DMS53 treated with DMSO at 0.1 percent for 48 hours (cell line): Measurements from ENCODE around the gene PDE9A.
"Not testable (repeated sequence)": the region's sequence is repeated elsewhere in the genome, so short reads cannot be mapped to it uniquely, and the experiment has no call there.

Experiments used
- DNase-seq: peaks from one replicate; lab custom pipeline; 2025; ENCODE audit not compliant: unreplicated experiment; lab: John Stamatoyannopoulos, UW

Gene PDE9A

DNA sequence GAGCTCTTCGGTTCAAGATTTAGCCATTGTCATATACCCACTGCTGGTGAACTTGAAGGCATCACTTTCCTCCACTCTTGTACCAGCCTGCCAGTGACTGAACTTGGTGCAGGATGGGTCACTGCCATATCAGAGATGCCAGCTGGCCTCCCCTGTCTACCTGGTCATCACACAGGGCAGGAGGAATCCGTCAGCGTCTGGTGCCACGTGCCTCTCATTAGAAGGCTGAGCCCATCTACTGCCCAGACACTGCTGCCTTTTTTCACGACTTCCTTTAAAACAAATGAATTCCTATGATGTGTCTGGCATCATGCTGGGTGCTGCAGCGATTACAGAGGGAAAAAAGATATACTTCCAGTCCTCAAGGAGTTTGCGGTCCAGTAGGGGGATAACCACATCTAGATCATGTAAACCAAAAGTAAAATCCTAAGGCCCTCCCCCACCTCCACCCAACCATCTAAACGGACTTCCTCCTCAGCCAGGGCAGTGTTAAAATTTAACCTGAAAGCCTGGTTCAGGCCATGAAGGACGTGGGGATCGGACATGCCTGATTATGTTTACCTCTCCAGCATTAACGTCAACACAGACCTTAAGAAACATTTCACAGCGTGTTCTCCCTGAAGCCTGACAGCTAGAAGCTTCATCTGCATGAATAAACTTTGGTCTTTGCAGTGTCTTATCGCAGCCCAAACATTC is 29.2 kb upstream of the PDE9A start:
- DNase-seq, result peak; percentile 28

GRCh38 chr21:42624936-42625335 is 28.5 kb upstream of the PDE9A start:
- no peak for DNase-seq

- no peak for DNase-seq
Measured at GRCh38 chr21:42626171-42626570, 27.2 kb upstream of the PDE9A start.

DNA sequence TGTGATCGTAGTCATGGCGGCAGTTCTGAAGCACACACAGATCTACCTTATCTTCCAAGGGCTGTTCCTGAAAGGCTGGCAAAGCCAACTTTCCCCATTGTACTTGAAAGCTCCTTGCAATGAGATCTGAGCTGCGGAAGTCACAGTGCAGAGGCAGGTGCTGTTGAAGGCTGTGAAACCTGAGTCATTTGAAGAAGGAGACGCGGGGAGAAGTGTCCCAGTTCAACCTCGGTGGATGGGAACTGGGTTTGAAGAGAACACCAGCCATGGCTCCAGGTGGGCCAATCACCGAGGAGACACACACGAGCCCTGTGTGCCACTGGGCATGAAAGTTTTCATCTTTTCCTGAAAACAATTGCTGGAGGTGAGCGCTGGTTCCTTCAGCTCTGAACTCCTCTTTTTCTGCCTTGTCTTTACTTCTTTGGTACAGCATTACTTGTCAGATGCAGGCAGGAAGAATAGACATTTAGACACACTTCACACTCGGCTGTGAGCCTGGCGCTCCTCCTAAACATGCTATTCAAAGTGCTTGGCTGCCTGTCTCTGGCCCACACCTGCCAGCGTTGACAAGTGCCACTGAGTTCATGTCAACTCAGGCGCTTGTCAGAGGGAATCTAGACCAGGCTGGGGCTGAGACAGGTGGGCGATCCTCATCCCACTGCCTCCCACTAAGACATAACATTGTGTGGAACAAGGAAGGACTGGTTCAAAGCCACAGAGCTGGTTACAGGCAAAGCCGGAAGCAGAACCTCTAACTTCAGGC is 25.7 kb upstream of the PDE9A start:
- no peak for DNase-seq

DNA sequence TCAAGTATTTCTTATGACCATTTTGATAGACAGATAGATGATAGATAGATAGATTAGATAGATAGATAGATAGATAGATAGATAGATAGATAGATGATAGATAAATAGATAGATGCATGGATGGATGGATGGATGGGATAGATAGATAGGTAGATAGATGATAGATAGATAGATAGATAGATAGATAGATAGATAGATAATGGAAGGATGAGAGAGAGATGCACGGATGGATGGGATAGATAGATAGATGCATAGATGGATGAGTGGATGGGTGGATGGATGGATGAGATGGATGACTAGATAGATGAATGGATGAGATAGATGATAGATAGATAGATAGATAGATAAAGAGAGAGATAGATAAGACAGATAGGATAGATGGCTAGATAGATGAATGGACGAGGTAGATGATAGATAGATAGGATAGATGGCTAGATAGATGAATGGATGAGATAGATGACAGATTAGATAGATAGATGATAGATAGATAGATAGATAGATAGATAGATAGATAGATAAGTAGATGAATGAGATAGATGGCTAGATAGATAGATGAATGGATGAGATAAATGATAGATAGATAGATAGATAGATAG is 24.9 kb upstream of the PDE9A start:
- DNase-seq, result not testable (repeated sequence)

DNA sequence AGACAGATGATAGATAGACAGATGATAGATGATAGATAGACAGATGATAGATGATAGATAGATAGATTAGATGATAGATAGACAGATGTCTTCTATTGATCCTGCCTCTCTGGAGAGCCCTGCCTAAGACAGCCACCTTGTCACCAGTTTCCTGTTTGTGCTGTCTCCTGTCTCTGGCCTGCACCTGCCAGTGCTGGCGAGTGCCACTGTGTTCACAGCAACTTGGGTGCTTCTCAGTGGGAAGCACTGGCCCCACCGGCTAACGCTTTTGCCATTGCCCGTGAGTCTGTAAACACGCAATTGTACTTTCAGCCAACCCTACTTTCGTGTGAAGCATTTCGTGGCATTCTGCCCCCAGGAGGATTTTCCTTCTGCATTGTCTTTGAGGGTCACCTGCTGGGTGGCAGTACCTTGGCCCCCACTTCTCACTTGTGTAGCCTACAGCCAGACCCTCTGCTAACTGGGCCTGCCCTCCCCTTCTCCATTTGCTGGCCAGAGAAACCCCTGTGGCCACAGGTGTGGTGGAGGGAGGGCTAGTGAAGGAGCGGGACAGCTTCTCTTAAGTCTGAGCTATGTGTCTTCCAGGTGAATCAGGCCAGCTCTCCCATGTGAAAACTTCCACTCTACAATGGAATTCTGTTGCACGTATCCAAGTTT is 23.4 kb upstream of the PDE9A start:
- DNase-seq, result peak; percentile 5

DNA sequence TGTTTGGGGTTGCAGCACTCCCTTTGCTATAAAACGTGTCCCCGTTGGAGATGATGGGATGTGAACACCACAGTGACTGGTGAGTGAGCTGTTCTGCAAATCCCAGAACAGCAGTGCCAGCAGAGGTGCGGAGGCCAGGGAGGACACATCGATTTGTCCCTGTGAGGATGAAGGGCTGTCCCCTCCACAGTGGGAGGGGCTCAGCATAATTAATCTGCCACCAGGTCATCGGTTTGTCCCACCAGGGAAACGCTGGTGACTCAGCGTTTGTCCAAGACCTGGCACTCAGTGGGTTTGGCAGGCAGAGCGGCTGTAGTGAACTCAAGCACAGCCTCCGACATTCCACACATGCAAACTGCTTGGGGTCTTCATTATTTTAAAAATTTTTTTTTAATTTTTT is 22.8 kb upstream of the PDE9A start:
- DNase-seq, result no peak

- no peak for DNase-seq
Measured at GRCh38 chr21:42631142-42631541, 22.3 kb upstream of the PDE9A start.

DNA sequence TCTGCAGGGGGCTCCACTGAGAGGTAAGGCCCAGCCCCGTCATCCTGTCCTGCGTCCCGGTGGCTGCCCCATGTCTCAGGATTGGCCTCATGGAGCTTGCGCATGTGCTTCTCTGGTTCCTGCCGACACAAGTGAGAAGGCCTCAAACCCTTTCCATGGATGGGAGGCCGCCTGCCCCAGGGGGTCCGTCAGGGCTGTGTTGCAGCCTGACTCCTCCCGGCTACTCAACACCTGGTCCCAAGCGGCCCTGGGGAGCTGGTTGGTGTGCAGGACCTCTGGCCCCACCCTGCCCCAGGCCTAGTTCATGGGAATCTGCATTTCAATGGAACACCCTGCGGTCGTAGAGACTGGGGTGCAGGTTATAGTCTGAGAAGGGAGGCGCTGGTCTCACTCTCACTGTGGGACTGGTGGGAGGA is 21.1 kb upstream of the PDE9A start:
- no peak for DNase-seq

DNA sequence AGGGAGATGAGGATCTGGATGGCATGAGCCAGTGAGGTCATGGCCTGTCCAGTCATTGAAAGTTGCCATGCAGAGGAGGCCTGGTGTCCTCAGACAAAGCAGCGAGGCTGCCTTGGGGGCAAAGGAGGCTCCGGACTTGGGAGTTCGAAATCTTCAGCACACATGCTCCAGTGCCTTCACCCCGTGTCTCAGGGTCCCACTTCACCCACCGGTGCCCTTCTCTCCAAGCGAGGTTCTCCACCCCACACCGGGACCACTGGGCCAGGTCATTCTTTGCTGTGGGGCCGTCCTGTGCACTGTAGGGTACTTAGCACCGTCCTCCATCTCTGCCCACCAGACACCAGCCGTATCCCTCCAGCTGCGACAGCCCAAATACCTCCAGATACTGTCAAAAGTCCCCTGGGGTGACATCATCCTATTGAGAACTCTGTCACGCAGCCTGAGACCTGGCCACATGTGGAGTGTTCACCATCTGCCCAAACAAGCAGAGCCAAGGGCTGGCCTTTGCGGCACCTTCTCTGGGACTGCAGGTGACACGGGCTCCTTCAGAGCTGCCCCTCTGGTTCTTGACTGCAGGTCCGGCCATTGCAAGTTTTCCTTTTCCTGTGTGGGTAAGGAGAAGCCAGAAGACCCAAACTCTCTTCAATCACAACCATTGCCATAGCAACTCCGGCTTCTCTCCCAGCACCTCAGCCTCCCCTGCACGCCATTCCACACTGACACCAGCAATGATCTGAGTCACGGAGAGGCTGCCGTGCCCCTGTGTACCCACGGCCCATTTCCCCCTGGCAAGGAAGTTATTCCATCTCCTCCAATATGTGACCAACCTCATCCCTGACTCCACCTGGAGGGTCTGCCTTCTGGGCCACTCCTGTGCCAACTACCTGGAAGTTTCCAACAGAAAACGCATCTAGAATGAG is 20.4 kb upstream of the PDE9A start:
- no peak for DNase-seq

DNA sequence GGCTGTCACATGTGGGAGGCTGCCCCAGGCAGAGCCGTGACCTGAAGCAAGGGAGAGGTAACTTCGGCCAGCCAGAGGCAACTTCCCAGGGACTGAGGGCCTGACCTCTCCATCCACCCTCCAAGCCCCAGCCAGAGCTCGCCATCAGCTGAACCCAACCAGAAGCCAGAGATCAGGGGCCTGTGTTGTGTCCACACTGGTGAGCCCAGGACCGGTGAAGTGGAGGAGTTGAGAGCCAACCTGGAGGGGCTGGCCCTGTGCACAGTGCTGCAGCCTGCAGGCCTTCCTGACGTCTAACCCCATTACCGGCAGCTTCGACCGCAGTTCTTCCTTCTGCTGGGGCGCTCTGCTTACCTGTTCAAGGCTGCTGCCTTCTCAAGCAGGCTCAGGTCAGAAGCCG is 19.6 kb upstream of the PDE9A start:
- no peak for DNase-seq

DNA sequence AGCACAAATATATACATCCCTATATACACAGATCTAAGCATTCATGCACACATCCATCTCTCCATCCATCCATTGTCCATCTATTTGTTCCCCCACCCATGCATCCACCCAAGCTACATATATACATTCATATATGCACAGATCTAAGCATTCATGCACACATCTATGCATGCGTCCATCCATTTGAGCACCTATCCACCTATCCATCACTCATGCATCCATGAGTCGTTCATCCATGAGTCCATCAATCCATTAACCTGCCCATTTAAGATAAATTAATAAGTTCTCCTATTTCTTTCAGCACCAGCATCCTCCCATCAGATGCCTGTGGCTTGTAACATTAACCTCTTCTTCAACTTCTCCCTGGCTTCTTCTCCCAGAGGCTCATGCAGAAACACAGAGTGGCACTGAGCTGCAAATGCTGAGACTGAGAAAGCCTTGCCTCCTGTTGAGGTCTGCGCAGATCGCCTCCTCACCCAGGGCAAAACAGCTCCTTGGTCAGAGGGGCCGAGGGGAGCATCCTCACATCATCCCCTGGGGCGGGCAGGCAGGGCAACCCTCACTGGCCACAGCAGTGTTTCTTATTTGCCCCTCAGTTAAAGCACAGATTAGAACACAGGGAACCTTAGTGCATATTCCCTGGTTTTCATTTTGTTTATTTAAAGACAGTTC is 17.4 kb upstream of the PDE9A start:
- DNase-seq, result no peak

DNA sequence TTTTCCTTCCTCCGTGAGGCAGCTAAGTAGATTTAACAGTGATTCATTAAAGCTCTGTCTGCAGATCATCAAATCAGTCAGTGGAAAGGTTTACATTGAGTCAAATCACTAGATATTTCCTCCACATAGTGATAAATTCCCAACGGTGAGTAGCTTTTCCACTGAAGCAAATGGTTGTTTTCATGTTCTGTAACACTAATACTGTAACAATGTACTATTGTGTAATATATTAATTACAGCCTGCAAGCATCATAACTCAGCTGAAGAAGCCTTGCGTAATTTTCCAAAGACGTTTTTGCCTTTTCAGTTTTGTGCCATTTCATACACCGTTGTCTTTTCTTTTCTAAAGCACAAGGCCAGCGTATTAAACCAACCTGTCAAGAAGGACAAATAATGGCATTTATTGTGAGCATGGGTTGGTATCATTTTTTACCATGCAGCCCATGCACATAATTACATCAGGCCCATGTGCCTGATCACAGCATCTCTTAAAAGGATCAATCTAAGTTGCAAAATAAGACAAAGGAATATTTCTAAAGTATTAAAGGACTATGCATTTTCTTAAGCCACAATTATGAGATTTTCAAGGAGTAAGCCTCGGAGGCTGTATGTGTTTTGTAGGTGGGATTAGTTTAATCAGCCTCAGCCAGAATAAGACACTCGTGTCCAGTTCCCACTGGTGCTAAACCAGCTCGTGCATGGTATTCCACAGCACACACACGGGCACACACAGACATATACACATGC is 16.7 kb upstream of the PDE9A start:
- no peak for DNase-seq

DNA sequence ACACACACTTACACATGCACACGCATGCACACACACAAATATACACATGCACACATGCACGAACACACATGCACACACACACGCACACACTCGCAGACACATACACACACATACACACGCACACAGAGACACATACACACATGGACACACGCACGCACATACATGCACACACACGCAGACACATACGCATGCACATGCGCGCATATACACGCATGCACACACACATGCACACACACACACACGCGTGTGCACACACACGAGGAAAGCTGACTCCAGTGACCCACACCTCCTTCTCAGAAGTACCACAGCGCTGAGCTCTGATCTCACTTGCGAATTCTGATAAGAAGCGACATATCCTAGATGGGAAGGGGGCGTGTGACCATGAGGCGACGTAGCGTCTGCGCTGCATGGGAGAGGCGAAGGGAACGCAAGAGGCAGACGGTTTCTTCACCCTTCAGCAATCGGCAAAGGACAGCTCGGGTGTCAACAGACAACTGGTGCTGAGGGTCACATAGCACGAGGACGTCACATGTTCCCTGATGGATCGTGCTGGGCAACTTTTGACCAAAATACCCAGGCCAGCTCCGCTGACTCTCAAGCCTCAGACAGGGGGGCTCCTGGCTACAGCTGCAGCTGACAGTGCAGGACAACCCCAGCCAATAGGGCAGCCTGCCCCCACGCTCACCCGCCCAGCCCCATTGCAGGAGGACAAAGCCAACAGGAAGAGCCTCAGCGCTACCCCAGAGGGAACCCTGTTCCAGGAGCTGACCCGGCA is 16.0 kb upstream of the PDE9A start:
- DNase-seq, result no peak

DNA sequence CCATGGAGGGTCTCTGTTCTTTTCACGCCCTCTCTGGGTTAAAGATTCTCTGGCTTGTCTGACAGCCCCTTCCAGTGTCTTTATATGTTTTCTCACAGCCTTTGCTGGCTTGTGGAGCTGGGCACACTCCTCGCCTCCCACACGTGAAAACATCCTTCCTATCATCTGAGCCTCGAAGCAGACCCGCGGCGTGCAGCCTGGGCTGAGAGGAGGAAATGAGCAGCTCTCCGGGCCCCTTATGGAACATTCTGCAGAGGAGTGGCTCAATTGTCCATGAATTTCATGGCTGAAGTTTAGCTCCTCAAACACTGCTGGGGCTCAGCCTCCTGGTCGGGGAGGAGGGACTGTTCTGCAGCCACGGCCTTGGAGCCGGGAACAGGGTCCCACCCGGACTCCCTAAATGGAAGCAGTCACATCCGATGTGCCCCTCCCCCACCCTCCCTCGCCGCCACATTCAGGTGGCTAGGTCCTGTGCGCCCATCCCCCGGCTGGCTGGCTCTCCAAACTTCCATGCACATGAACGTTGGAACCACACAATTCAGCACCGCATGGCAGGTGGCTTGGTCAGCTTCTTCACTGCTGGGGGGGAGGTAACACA is 15.1 kb upstream of the PDE9A start:
- no peak for DNase-seq

DNA sequence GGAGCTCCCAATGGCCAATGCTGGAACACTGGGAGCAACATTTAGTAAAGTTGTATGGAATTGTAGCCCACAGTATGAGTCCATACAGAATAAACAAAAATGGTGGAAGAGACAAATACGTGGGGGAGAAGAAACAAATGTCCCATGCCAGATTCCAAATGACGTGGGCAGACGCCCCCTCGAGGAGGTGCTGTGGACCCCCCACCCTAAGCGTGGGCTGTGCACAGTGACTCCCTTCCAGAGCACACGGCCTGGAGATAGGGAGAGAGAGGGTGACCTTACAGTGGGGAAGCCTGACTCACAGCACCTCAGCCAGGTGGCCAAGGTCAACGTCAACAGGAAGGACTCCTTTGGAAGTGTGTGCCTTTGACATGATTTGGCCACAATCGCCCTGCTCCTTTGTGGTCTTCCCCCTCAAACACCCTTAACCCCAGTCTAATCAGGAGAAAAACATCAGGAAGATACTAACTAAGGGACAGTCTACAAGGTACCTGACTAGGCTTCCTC is 13.7 kb upstream of the PDE9A start:
- DNase-seq, result no peak

- DNase-seq, result no peak
Measured at GRCh38 chr21:42640486-42640885, 12.9 kb upstream of the PDE9A start.
